ENCODE results near the gene PDE7B. TPM values are rescaled to one million over a fixed set of nuclear protein-coding genes. Genes with fewer than 3 reads are reported as not detected.

PDE7B gene
- total and polyA plus RNA-seq, 10 donors: 0.54 to 4.6 (median 1.5) TPM

DNA sequence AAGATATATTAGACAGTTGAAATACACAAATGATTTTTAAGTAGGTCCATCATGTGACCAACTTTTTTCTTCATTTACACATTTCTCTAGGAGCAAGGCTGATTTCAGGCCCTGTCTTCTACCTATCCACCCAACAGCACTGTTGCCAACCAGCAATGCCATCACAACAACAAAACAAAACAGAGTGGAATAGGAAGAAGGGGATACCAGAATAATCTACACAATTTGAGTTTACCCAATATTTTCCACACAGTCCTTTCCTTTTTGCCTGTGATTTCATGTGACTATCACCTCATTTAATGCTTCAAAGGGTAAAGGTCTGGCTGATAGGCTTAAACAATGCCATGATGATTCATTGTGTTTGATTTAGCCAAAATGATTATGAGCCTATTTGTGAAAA lies 303.7 kb downstream of the PDE7B start:
- Histone ChIP-seq H3K27me3 (replicated peaks in 1 of 7) (no peaks in the 10 kb centered on the region), H3K27ac (no peak overlapping the region), H3K36me3 (peaks cover 0 to 3% (median 0%) of the 10 kb centered on the region in 6 donors), H3K4me1 (peaks cover 0 to 13% (median 4%) of the 10 kb centered on the region in 6 donors), H3K4me3 (no peak overlapping the region), H3K9me3 (no peaks in the 10 kb centered on the region)
- intact Hi-C loops (cut with DNase I; ENCODE audit: low total_unique reads): no loop called here
- TF ChIP-seq POLR2AphosphoS5 (IDR thresholded peaks at IDR 0.05) (no peak), POLR2A (IDR thresholded peaks at IDR 0.05) (no peak)
- TF ChIP-seq, protein P1, sequence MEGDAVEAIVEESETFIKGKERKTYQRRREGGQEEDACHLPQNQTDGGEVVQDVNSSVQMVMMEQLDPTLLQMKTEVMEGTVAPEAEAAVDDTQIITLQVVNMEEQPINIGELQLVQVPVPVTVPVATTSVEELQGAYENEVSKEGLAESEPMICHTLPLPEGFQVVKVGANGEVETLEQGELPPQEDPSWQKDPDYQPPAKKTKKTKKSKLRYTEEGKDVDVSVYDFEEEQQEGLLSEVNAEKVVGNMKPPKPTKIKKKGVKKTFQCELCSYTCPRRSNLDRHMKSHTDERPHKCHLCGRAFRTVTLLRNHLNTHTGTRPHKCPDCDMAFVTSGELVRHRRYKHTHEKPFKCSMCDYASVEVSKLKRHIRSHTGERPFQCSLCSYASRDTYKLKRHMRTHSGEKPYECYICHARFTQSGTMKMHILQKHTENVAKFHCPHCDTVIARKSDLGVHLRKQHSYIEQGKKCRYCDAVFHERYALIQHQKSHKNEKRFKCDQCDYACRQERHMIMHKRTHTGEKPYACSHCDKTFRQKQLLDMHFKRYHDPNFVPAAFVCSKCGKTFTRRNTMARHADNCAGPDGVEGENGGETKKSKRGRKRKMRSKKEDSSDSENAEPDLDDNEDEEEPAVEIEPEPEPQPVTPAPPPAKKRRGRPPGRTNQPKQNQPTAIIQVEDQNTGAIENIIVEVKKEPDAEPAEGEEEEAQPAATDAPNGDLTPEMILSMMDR (IDR thresholded peaks at IDR 0.05 in 8 of 11, conservative IDR thresholded peaks at IDR 0.05 in 3 of 11): no peak
- no peak for DNase-seq

DNA sequence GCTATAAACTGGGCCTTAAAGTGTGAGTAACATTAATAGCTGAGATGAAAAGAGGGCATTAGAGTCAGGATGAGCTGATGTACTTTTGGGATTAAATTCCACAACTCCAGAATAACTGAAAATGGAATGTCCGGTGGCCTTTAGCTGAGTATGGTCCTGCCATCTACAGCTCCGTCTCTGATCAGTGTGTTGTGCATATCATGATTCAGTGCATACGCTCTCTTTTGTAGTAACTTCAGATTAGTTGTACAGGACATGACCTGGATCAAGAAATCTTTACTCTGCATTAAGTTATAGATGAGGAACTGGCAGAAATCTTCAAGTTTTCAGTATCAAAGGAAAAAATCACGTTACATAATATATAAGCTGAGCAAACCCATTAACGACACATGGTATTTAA lies 306.2 kb downstream of the PDE7B start:
- peaks cover 0 to 3% (median 0%) of the 10 kb centered on the region in 6 donors for H3K36me3 ChIP-seq
- no peaks in the 10 kb centered on the region for H3K27me3 ChIP-seq (replicated peaks in 1 of 7)
- no peak overlapping the region for H3K27ac ChIP-seq
- intact Hi-C loops (cut with DNase I; ENCODE audit: low total_unique reads): no loop called here
- TF ChIP-seq, protein P1 (IDR thresholded peaks at IDR 0.05 in 8 of 11, conservative IDR thresholded peaks at IDR 0.05 in 3 of 11): no peak
- TF ChIP-seq POLR2A (IDR thresholded peaks at IDR 0.05) (no peak), POLR2AphosphoS5 (IDR thresholded peaks at IDR 0.05) (no peak)
- peaks cover 0 to 15% (median 5%) of the 10 kb centered on the region in 8 donors for H3K9me3 ChIP-seq
- no peak overlapping the region for H3K4me3 ChIP-seq
- WGBS, 5 donors: 83 to 94% (median 87%) methylated on average over 5 of the region's 5 CpGs
- peaks cover 0 to 13% (median 4%) of the 10 kb centered on the region in 6 donors for H3K4me1 ChIP-seq
- no peak for DNase-seq

DNA sequence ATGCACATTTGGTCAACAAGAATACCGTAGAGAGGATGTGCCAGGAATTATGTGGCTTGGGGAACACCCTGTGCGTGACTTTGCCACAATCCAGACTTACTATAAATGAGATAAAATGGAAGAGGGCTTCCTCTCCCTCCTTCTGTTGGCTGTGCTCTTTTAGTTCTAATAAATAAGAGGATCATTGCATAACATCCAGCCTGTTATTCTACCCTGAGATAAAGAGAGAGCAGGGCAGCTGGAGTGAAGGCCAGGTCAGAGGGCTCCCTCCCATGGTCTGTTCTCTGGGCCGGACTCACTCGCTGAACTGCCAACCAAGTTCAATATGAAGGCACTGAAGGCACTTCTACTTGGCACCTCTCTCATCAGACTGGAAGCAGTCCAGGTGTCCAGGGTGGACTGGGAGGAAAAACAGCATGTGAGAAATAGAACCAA lies 306.9 kb downstream of the PDE7B start:
- Histone ChIP-seq H3K27me3 (replicated peaks in 1 of 7) (no peaks in the 10 kb centered on the region), H3K4me3 (no peak overlapping the region), H3K9me3 (peaks cover 0 to 18% (median 5%) of the 10 kb centered on the region in 8 donors), H3K27ac (peak overlapping the region in 5 of 8 donors; percentile 18 to 50 (median 26)), H3K4me1 (peaks cover 0 to 13% (median 4%) of the 10 kb centered on the region in 6 donors), H3K36me3 (peaks cover 0 to 3% (median 0%) of the 10 kb centered on the region in 6 donors)
- intact Hi-C loops (cut with DNase I; ENCODE audit: low total_unique reads): no loop called here
- WGBS, 5 donors: 60 to 79% (median 70%) methylated on average over 4 of the region's 4 CpGs
- peak; percentile 81 for DNase-seq
- TF ChIP-seq, protein P1 (IDR thresholded peaks at IDR 0.05 in 8 of 11, conservative IDR thresholded peaks at IDR 0.05 in 3 of 11): no peak
- TF ChIP-seq POLR2AphosphoS5 (IDR thresholded peaks at IDR 0.05) (peak in 2 of 3 donors; percentile 58 to 62), POLR2A (IDR thresholded peaks at IDR 0.05) (no peak)

GRCh38 chr6:136158971-136159370 lies 307.5 kb downstream of the PDE7B start:
- Histone ChIP-seq H3K4me3 (no peak overlapping the region), H3K27ac (peak overlapping the region in 5 of 8 donors; percentile 18 to 50 (median 26)), H3K27me3 (replicated peaks in 1 of 7) (no peaks in the 10 kb centered on the region), H3K4me1 (peaks cover 0 to 13% (median 4%) of the 10 kb centered on the region in 6 donors), H3K36me3 (peaks cover 0 to 3% (median 0%) of the 10 kb centered on the region in 6 donors), H3K9me3 (peaks cover 0 to 20% (median 5%) of the 10 kb centered on the region in 8 donors)
- TF ChIP-seq, protein P1 (IDR thresholded peaks at IDR 0.05 in 8 of 11, conservative IDR thresholded peaks at IDR 0.05 in 3 of 11): no peak
- TF ChIP-seq POLR2AphosphoS5 (IDR thresholded peaks at IDR 0.05): no peak
- no peak for TF ChIP-seq POLR2A (IDR thresholded peaks at IDR 0.05)
- WGBS, 5 donors: 63 to 87% (median 81%) methylated on average over 2 of the region's 2 CpGs
- intact Hi-C loops (cut with DNase I; ENCODE audit: low total_unique reads): no loop called here
- no peak for DNase-seq
